ENCODE data around the gene SGSH.

DNA sequence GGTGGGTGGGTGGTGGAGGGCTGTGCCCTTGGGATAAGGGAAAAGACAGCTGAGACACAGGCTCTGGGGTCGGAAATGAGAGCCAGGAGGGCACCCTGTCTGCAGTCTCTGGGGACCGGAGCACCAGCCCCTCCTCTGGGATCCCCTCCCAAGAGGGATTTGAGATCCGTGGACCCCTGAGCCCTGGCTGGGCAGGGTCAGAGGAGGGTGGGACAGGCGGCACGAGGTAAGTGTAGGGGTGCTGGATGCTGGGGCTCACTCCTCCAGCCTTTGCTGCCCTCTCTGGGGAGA lies 425 bp downstream of the SGSH start:
- TF ChIP-seq, protein P1, sequence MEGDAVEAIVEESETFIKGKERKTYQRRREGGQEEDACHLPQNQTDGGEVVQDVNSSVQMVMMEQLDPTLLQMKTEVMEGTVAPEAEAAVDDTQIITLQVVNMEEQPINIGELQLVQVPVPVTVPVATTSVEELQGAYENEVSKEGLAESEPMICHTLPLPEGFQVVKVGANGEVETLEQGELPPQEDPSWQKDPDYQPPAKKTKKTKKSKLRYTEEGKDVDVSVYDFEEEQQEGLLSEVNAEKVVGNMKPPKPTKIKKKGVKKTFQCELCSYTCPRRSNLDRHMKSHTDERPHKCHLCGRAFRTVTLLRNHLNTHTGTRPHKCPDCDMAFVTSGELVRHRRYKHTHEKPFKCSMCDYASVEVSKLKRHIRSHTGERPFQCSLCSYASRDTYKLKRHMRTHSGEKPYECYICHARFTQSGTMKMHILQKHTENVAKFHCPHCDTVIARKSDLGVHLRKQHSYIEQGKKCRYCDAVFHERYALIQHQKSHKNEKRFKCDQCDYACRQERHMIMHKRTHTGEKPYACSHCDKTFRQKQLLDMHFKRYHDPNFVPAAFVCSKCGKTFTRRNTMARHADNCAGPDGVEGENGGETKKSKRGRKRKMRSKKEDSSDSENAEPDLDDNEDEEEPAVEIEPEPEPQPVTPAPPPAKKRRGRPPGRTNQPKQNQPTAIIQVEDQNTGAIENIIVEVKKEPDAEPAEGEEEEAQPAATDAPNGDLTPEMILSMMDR (IDR thresholded peaks at IDR 0.05; ENCODE audit: insufficient read depth, low read depth, low read length), result no peak
- TF ChIP-seq EZH2 (IDR thresholded peaks at IDR 0.05; ENCODE audit: insufficient read depth, low read length), result no peak
